Endodermal cell (in vitro differentiated cells): ENCODE measurements around the gene ATMIN. TPM values are rescaled to one million over a fixed set of nuclear protein-coding genes. Genes with fewer than 3 reads are reported as not detected.
A peak's percentile ranks its signal among the peaks of the same experiment; 100 is the strongest.

Experiments
- DNase-seq: peaks from one replicate; pipeline ENCODE4 v3.0.0-alpha.2; 2017
- H3K27ac ChIP-seq: 2 replicates; pipeline ENCODE4 v1.5.1; 2013; ENCODE audit warnings: mild to moderate bottlenecking, low read depth, low read length, moderate library complexity
- H3K27me3 ChIP-seq: 2 replicates; pipeline ENCODE4 v1.6.1; 2013; ENCODE audit warnings: mild to moderate bottlenecking, low read length, moderate library complexity; ENCODE audit not compliant: insufficient read depth, control insufficient read depth, poor library complexity, severe bottlenecking
- H3K36me3 ChIP-seq: 2 replicates; pipeline ENCODE4 v1.7.0; 2013; ENCODE audit warnings: mild to moderate bottlenecking, low read length, moderate library complexity; ENCODE audit not compliant: control insufficient read depth, insufficient read depth
- H3K4me1 ChIP-seq: one replicate; pipeline ENCODE4 v1.7.0; 2013; ENCODE audit warnings: low read length; ENCODE audit not compliant: control insufficient read depth, insufficient read depth
- H3K4me3 ChIP-seq: 2 replicates; pipeline ENCODE4 v1.5.1; 2013; ENCODE audit warnings: mild to moderate bottlenecking, low read length, moderate library complexity
- H3K9ac ChIP-seq: 2 replicates; pipeline ENCODE4 v1.6.1; 2013; ENCODE audit warnings: mild to moderate bottlenecking, low read length, moderate library complexity; ENCODE audit not compliant: poor library complexity, severe bottlenecking; ENCODE audit errors: extremely low read depth
- H3K9me3 ChIP-seq: 2 replicates; pipeline ENCODE4 v1.6.1; 2013; ENCODE audit warnings: mild to moderate bottlenecking, low read length, moderate library complexity; ENCODE audit not compliant: control insufficient read depth
- H3K27ac Mint-ChIP-seq: 2 replicates; pipeline ENCODE4 v1.8.0; 2020; ENCODE audit warnings: mixed read lengths
- H3K27me3 Mint-ChIP-seq: 2 replicates; pipeline ENCODE4 v1.8.0; 2021; ENCODE audit warnings: mild to moderate bottlenecking, mixed read lengths; ENCODE audit not compliant: insufficient read depth
- H3K36me3 Mint-ChIP-seq: 2 replicates; pipeline ENCODE4 v1.8.0; 2020; ENCODE audit warnings: low read depth, mixed read lengths
- H3K4me1 Mint-ChIP-seq: 2 replicates; pipeline ENCODE4 v1.8.0; 2020; ENCODE audit warnings: mixed read lengths
- H3K4me3 Mint-ChIP-seq: 2 replicates; pipeline ENCODE4 v1.8.0; 2020; ENCODE audit warnings: mild to moderate bottlenecking, moderate library complexity, mixed read lengths
- H3K9me3 Mint-ChIP-seq: 2 replicates; pipeline ENCODE4 v1.8.0; 2020; ENCODE audit warnings: mild to moderate bottlenecking, mixed read lengths
- CTCF ChIP-seq: fragments of 200-600 bp; sonication (generic); conservative IDR thresholded peaks from 2 replicates; pipeline ENCODE4 v1.5.0; 2021; ENCODE audit warnings: antibody characterized with exemption, mild to moderate bottlenecking
- WGBS, 2 experiments: methylation state at CpG; one replicate each; pipeline versions ENCODE4 v1.1.5 to v1.1.7; 2013; ENCODE audit warnings: missing lambda C conversion rate in 2 of 2, mixed read lengths in 1 of 2; ENCODE audit not compliant: insufficient coverage in 1 of 2, insufficient read length in 1 of 2; 5-methylcytosine and 5-hydroxymethylcytosine counted together
- total RNA-seq, 2 donors: library from RNA; stranded (reverse); fragmentation: NEBNext Ultra II Directional in 1 of 2; extraction: Animal tissue kit (Norgen Biotek cat#: 25700) in 1 of 2; gene quantifications; 2 replicates in 1 of 2; 3 replicates in 1 of 2; pipeline ENCODE4 v1.2.1, GENCODE V29; 2021

The ATMIN gene
- total RNA-seq, 2 donors from 2014 or later = 45.7 to 53.6 TPM

- no peaks in the 10 kb centered on the region for H3K27me3 ChIP-seq
- no peak overlapping the region for H3K9ac ChIP-seq
- Mint-ChIP-seq H3K27ac (no peak overlapping the region), H3K4me1 (peaks cover 5% of the 10 kb centered on the region), H3K36me3 (peaks cover 16% of the 10 kb centered on the region), H3K4me3 (no peak overlapping the region), H3K9me3 (no peaks in the 10 kb centered on the region), H3K27me3 (no peaks in the 10 kb centered on the region)
- no peak for DNase-seq
- H3K4me3 ChIP-seq = no peak overlapping the region
- H3K36me3 ChIP-seq = peaks cover 13% of the 10 kb centered on the region
- TF ChIP-seq CTCF = no peak
- 95 to 100% methylated on average over 3 to 4 of the region's 4 CpGs for WGBS, 2 experiments
- no peak overlapping the region for H3K27ac ChIP-seq
- H3K4me1 ChIP-seq = peaks cover 7% of the 10 kb centered on the region
- no peaks in the 10 kb centered on the region for H3K9me3 ChIP-seq
Observed at GRCh38 chr16:81071805-81072204, 36.2 kb downstream of the ATMIN start.

DNA sequence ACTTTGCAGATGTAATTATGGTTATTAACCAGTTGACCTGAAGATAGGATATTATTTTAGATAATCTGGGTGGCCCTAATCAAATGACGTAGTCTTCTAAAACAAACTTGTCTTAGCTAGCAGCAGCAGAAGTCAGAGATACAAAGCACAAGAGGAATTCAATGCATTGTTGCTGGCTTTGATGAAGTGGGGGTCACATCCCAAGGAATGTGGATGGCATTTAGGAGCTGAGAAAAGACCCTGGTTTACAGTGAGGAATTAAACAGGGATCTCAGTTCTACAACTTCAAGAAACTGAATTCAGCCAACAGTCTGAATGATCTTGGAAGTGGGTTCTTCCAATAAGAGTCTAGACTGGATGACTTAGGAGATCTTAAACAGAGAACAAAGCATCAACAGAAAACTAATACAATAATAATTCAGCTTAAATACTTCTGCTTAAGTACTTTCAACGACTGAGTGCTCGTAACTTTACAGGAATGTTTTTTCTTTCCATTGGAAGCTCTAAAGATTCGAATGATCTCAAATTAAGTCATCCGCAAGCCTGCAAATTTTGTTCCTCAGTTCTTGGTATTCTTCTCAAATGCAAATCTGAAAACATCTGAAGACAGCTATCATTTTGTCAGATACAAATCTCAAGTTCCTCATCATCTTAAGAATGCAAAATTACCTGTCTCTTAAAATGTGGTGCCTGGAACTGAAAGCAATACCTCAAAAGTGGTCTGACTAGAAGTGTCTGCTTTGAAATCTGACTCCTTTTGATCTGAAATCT, 38.1 kb downstream of the ATMIN start:
- H3K36me3 Mint-ChIP-seq = peaks cover 19% of the 10 kb centered on the region
- no peak for DNase-seq
- Histone ChIP-seq H3K9ac (no peak overlapping the region), H3K4me1 (peaks cover 7% of the 10 kb centered on the region), H3K4me3 (no peak overlapping the region), H3K36me3 (peaks cover 13% of the 10 kb centered on the region), H3K27ac (no peak overlapping the region), H3K9me3 (no peaks in the 10 kb centered on the region), H3K27me3 (no peaks in the 10 kb centered on the region)
- no peak overlapping the region for H3K4me3 Mint-ChIP-seq
- no peak overlapping the region for H3K27ac Mint-ChIP-seq
- no peaks in the 10 kb centered on the region for H3K9me3 Mint-ChIP-seq
- no peaks in the 10 kb centered on the region for H3K27me3 Mint-ChIP-seq
- 69% methylated on average over 5 of the region's 5 CpGs for WGBS, 2 experiments
- H3K4me1 Mint-ChIP-seq = peaks cover 13% of the 10 kb centered on the region
- no peak for TF ChIP-seq CTCF

DNA sequence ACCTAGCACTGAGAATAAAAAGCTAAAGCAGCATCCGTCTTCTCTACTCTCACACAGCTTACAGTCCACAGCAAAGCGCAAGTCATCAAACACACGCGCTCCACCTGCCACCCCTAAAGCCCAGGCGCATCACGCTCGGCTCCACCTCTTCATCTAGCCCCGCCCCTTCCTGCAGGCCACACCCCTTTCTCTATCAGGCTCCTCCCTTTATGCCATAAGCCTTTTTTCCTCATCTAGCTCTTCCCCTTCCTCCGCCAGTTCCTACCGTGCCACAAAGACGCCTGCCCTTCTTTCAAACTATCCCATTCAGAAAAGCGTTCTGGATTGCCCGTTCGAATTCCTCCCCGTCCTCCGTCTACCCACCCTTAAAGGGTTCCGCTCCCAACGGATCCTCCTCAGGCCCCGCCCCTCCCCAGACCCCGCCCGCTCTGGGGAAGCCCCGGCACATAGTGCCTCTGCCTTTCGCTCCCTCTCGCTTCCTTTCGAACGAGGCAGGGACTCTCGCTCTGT, 41.0 kb downstream of the ATMIN start:
- H3K4me1 ChIP-seq = peaks cover 7% of the 10 kb centered on the region
- 1 to 6% methylated on average over 13 to 27 of the region's 27 CpGs for WGBS, 2 experiments
- H3K9me3 Mint-ChIP-seq = no peaks in the 10 kb centered on the region
- TF ChIP-seq CTCF = no peak
- no peaks in the 10 kb centered on the region for H3K9me3 ChIP-seq
- no peaks in the 10 kb centered on the region for H3K27me3 Mint-ChIP-seq
- peaks cover 22% of the 10 kb centered on the region for H3K36me3 Mint-ChIP-seq
- no peak overlapping the region for H3K27ac Mint-ChIP-seq
- H3K9ac ChIP-seq = peak overlapping the region; percentile 75
- H3K4me1 Mint-ChIP-seq = peaks cover 18% of the 10 kb centered on the region
- peaks cover 20% of the 10 kb centered on the region for H3K36me3 ChIP-seq
- no peak overlapping the region for H3K4me3 Mint-ChIP-seq
- peak overlapping the region; percentile 94 for H3K27ac ChIP-seq
- DNase-seq = peak; percentile 95
- no peaks in the 10 kb centered on the region for H3K27me3 ChIP-seq
- H3K4me3 ChIP-seq = peak overlapping the region; percentile 80
